HEK293 (cell line): ENCODE data around the gene EVA1B.

Source experiments
- CTCF ChIA-PET: fragments of 350-600 bp; formaldehyde crosslinking; extraction: SDS; loops from one replicate; lab custom pipeline; 2021; ENCODE audit warnings: antibody characterized with exemption; lab: Yijun Ruan, JAX
- POLR2A ChIA-PET: fragments of 300-600 bp; formaldehyde crosslinking; extraction: SDS; loops from one replicate; lab custom pipeline; 2020; ENCODE audit warnings: antibody characterized with exemption, inconsistent platforms; lab: Yijun Ruan, JAX
- H3K27ac ChIP-seq: fragments of 200-500 bp; sonication (Bioruptor generic); 2 replicates; pipeline ENCODE4 v1.5.1; 2014; ENCODE audit warnings: low read depth, low read length, control low read depth, inconsistent platforms; ENCODE audit errors: extremely low read depth
- H3K36me3 ChIP-seq, 2 experiments: fragments of 200-500 bp in 1 of 2; sonication (Bioruptor generic) in 1 of 2; 1 replicate in 1 of 2; 2 replicates in 1 of 2; pipeline ENCODE4 v1.5.1; 2014 to 2017; ENCODE audit warnings: inconsistent platforms in 2 of 2, low read length in 2 of 2; ENCODE audit not compliant: control insufficient read depth in 2 of 2, insufficient read depth in 1 of 2
- H3K4me1 ChIP-seq: fragments of 200-500 bp; sonication (Bioruptor generic); 2 replicates; pipeline ENCODE4 v1.5.1; 2014; ENCODE audit warnings: mild to moderate bottlenecking, low read length, inconsistent platforms; ENCODE audit not compliant: control insufficient read depth, insufficient read depth
- H3K4me3 ChIP-seq: 2 replicates; pipeline ENCODE4 v1.5.1; 2011; ENCODE audit warnings: low read depth, mild to moderate bottlenecking, control low read depth, low read length, moderate library complexity
- H3K9me3 ChIP-seq: fragments of 200-500 bp; sonication (Bioruptor generic); 2 replicates; pipeline ENCODE4 v1.5.1; 2014; ENCODE audit warnings: low read depth, low read length, inconsistent platforms; ENCODE audit not compliant: control insufficient read depth, insufficient read depth
- ATF2 ChIP-seq: fragments of 450-650 bp; formaldehyde crosslinking; IDR thresholded peaks from 2 replicates; pipeline ENCODE4 v1.5.1; 2016; ENCODE audit warnings: missing biosample characterization, missing genetic modification characterization, low read depth
- KLF10 ChIP-seq: fragments of 450-650 bp; IDR thresholded peaks from 2 replicates; pipeline ENCODE4 v1.5.1; 2018; ENCODE audit warnings: missing biosample characterization, mild to moderate bottlenecking, missing genetic modification characterization
- KLF17 ChIP-seq: fragments of 450-650 bp; formaldehyde crosslinking; IDR thresholded peaks from 2 replicates; pipeline ENCODE4 v1.5.1; 2016; ENCODE audit warnings: missing biosample characterization, missing genetic modification characterization
- KLF7 ChIP-seq: fragments of 450-650 bp; formaldehyde crosslinking; IDR thresholded peaks from 2 replicates; pipeline ENCODE4 v1.5.1; 2016; ENCODE audit warnings: missing biosample characterization, missing genetic modification characterization, borderline replicate concordance
- RBAK ChIP-seq: fragments of 450-650 bp; formaldehyde crosslinking; IDR thresholded peaks from 2 replicates; pipeline ENCODE4 v1.5.1; 2016; ENCODE audit warnings: missing biosample characterization, missing genetic modification characterization
- ZBTB21 ChIP-seq: fragments of 450-650 bp; formaldehyde crosslinking; IDR thresholded peaks from 2 replicates; pipeline ENCODE4 v1.5.1; 2017; ENCODE audit warnings: missing biosample characterization, missing genetic modification characterization
- ZNF16 ChIP-seq: fragments of 450-650 bp; formaldehyde crosslinking; IDR thresholded peaks from 2 replicates; pipeline ENCODE4 v1.5.1; 2016; ENCODE audit warnings: low read depth, missing biosample characterization, missing genetic modification characterization
- ZNF175 ChIP-seq: fragments of 450-650 bp; formaldehyde crosslinking; IDR thresholded peaks from 2 replicates; pipeline ENCODE4 v1.5.1; 2016; ENCODE audit warnings: missing biosample characterization, missing genetic modification characterization
- ZNF184 ChIP-seq: fragments of 450-650 bp; IDR thresholded peaks from 2 replicates; pipeline ENCODE4 v1.5.1; 2018; ENCODE audit warnings: missing biosample characterization, mild to moderate bottlenecking, missing genetic modification characterization
- ZNF202 ChIP-seq: fragments of 450-650 bp; formaldehyde crosslinking; IDR thresholded peaks from 2 replicates; pipeline ENCODE4 v1.5.1; 2016; ENCODE audit warnings: missing biosample characterization, missing genetic modification characterization, borderline replicate concordance
- ZNF221 ChIP-seq: fragments of 450-650 bp; formaldehyde crosslinking; IDR thresholded peaks from 2 replicates; pipeline ENCODE4 v1.5.1; 2017; ENCODE audit warnings: missing biosample characterization, missing genetic modification characterization, borderline replicate concordance
- ZNF223 ChIP-seq: fragments of 450-650 bp; formaldehyde crosslinking; IDR thresholded peaks from 2 replicates; pipeline ENCODE4 v1.5.1; 2016; ENCODE audit warnings: missing biosample characterization, missing genetic modification characterization
- ZNF266 ChIP-seq: fragments of 450-650 bp; formaldehyde crosslinking; IDR thresholded peaks from 2 replicates; pipeline ENCODE4 v1.5.1; 2016; ENCODE audit warnings: missing biosample characterization, missing genetic modification characterization, low read depth
- ZNF274 ChIP-seq, 2 experiments: fragments of 200-500 bp in 1 of 2; fragments of 450-650 bp in 1 of 2; sonication (Bioruptor generic) in 1 of 2; formaldehyde crosslinking in 1 of 2; IDR thresholded peaks; 2 replicates each; pipeline versions ENCODE4 v1.5.1 to v1.6.1; 2014 to 2016; ENCODE audit warnings: borderline replicate concordance in 1 of 2, inconsistent platforms in 1 of 2, low read length in 1 of 2, missing biosample characterization in 1 of 2, missing genetic modification characterization in 1 of 2
- ZNF292 ChIP-seq: fragments of 450-650 bp; formaldehyde crosslinking; IDR thresholded peaks from 2 replicates; pipeline ENCODE4 v1.5.1; 2016; ENCODE audit warnings: low read depth, missing biosample characterization, missing genetic modification characterization, borderline replicate concordance
- ZNF394 ChIP-seq: fragments of 450-650 bp; formaldehyde crosslinking; IDR thresholded peaks from 2 replicates; pipeline ENCODE4 v1.5.1; 2016; ENCODE audit warnings: missing biosample characterization, missing genetic modification characterization, mild to moderate bottlenecking, moderate library complexity, borderline replicate concordance
- ZNF398 ChIP-seq: fragments of 450-650 bp; formaldehyde crosslinking; IDR thresholded peaks from 2 replicates; pipeline ENCODE4 v1.5.1; 2017; ENCODE audit warnings: missing biosample characterization, missing genetic modification characterization
- ZNF404 ChIP-seq: fragments of 450-650 bp; formaldehyde crosslinking; IDR thresholded peaks from 2 replicates; pipeline ENCODE4 v1.5.1; 2017; ENCODE audit warnings: missing biosample characterization, missing genetic modification characterization
- ZNF571 ChIP-seq: fragments of 450-650 bp; formaldehyde crosslinking; IDR thresholded peaks from 2 replicates; pipeline ENCODE4 v1.5.0; 2017; ENCODE audit warnings: missing biosample characterization, missing genetic modification characterization
- ZNF600 ChIP-seq: fragments of 450-650 bp; formaldehyde crosslinking; IDR thresholded peaks from 2 replicates; pipeline ENCODE4 v1.5.1; 2016; ENCODE audit warnings: missing biosample characterization, missing genetic modification characterization
- ZNF658 ChIP-seq: fragments of 450-650 bp; formaldehyde crosslinking; IDR thresholded peaks from 2 replicates; pipeline ENCODE4; 2016; ENCODE audit warnings: missing biosample characterization, missing genetic modification characterization
- ZNF768 ChIP-seq: fragments of 450-650 bp; formaldehyde crosslinking; IDR thresholded peaks from 2 replicates; pipeline ENCODE4 v1.5.1; 2018; ENCODE audit warnings: missing biosample characterization, mild to moderate bottlenecking, missing genetic modification characterization
- ZNF776 ChIP-seq: fragments of 450-650 bp; formaldehyde crosslinking; IDR thresholded peaks from 2 replicates; pipeline ENCODE4 v1.5.0; 2017; ENCODE audit warnings: missing biosample characterization, missing genetic modification characterization, borderline replicate concordance

EVA1B gene

GRCh38 chr1:36358514-36359084 lies 35.2 kb upstream of the EVA1B start (continued):
- TF ChIP-seq KLF17 (no peak), ZNF16 (tag by site-specific recombination) (no peak), ZNF768 (tag by site-specific recombination) (no peak), ATF2 (tag by site-specific recombination) (no peak), ZNF600 (no peak), ZNF202 (tag by site-specific recombination) (no peak), ZNF292 (tag by site-specific recombination) (no peak), ZNF404 (tag by site-specific recombination) (no peak), ZNF398 (tag by site-specific recombination) (no peak)

GRCh38 chr1:36355811-36356210 lies 32.4 kb upstream of the EVA1B start:
- POLR2A ChIA-PET: no interaction called here
- peaks cover 0 to 93% of the 10 kb centered on the region in 2 experiments; a peak in 2 of 3 replicates for H3K36me3 ChIP-seq

GRCh38 chr1:36354486-36354885 lies 31.0 kb upstream of the EVA1B start:
- Histone ChIP-seq H3K9me3 (no peaks in the 10 kb centered on the region), H3K4me1 (no peaks in the 10 kb centered on the region), H3K4me3 (no peak overlapping the region), H3K27ac (no peak overlapping the region), H3K36me3 (peaks cover 0 to 93% of the 10 kb centered on the region in 2 experiments; a peak in 2 of 3 replicates)
- TF ChIP-seq KLF10 (tag by site-specific recombination): no peak
- no peak for TF ChIP-seq ZNF571
- TF ChIP-seq ZNF274 (IDR thresholded peaks at IDR 0.05; ENCODE audit: low read length): no peak
- no peak for TF ChIP-seq ZNF274 (tag by site-specific recombination; IDR thresholded peaks at IDR 0.05; ENCODE audit: borderline replicate concordance)
- TF ChIP-seq ZNF223 (tag by site-specific recombination): no peak
- no peak for TF ChIP-seq ZNF221 (tag by site-specific recombination)
- TF ChIP-seq KLF7 (tag by site-specific recombination): no peak
- no peak for TF ChIP-seq RBAK (tag by site-specific recombination)
- TF ChIP-seq ZNF266 (tag by site-specific recombination): no peak
- no peak for TF ChIP-seq ZNF768 (tag by site-specific recombination)
- TF ChIP-seq ZNF776 (tag by site-specific recombination): no peak
- no peak for TF ChIP-seq ZBTB21 (tag by site-specific recombination)
- POLR2A ChIA-PET: no interaction called here
- CTCF ChIA-PET: interaction anchor here (3.5 kb wide), 1 partner anchor 11 kb away, joined by 17 read pairs; no protein-coding TSS in a partner anchor

More at GRCh38 chr1:36355811-36356210, 32.4 kb upstream of the EVA1B start:
- no peaks in the 10 kb centered on the region for H3K4me1 ChIP-seq
- no peak overlapping the region for H3K4me3 ChIP-seq
- CTCF ChIA-PET: interaction anchor here (0.5 to 0.6 kb wide), 3 partner anchors 13 to 506 kb away, joined by 3 read pairs; no protein-coding TSS in a partner anchor
- H3K27ac ChIP-seq: no peak overlapping the region
- H3K9me3 ChIP-seq: no peaks in the 10 kb centered on the region
- TF ChIP-seq ZNF175 (tag by site-specific recombination): no peak
- TF ChIP-seq ZNF658: no peak
- TF ChIP-seq ZNF184 (tag by site-specific recombination): no peak
- no peak for TF ChIP-seq ZNF394 (tag by site-specific recombination)
